ENCODE measurements around the gene PF4V1.

The PF4V1 gene, protein sequence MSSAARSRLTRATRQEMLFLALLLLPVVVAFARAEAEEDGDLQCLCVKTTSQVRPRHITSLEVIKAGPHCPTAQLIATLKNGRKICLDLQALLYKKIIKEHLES

DNA sequence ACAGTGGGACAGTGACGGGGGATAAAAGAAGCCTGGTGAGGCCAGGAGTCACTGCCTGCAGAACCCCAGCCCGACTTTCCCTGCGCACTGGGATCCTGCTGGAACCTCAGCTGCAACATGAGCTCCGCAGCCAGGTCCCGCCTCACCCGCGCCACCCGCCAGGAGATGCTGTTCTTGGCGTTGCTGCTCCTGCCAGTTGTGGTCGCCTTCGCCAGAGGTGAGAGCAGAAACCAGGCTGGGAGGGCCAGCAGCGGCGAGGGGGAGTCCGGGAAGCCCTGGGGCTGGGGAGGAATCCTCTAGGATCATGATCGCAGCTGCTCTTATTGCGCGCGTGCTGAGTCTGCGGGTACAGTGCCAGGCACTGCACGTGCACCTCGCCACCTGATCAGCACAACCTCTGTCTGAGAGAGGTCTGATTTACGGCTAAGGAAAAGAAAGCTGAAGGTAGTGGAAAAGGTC, at the start of gene PF4V1:
Gene PF4V1, plus strand, starts transcription at position 51 of the 459 bp plus-strand sequence. Its CDS starts 67 bp downstream, at position 118.
- no peak within 1 kb of the TSS for H3K4me3 ChIP-seq (ENCODE audit: low read length)
- H3K79me2 ChIP-seq (ENCODE audit: low read length) = no peaks in the 10 kb centered on the region
- H3K27me3 ChIP-seq (ENCODE audit: low read depth, low read length) = no peaks in the 10 kb centered on the region
- no peaks in the 10 kb centered on the region for H3K4me1 ChIP-seq (ENCODE audit: low read length)
- no peak within 1 kb of the TSS for H3K4me2 ChIP-seq (ENCODE audit: low read length)
- H3K27ac ChIP-seq (ENCODE audit: low read length) = no peak within 1 kb of the TSS
- no peaks in the 10 kb centered on the region for H4K20me1 ChIP-seq (ENCODE audit: insufficient read depth, low read length)
- TF ChIP-seq EZH2phosphoT487 (IDR thresholded peaks at IDR 0.05; ENCODE audit: low read depth) (no peak), CTCF (IDR thresholded peaks at IDR 0.05; ENCODE audit: low read depth, low read length) (no peak)
- H3K9me3 ChIP-seq (ENCODE audit: insufficient read depth, low read length) = no peaks in the 10 kb centered on the region
- H3K36me3 ChIP-seq (replicated peaks; ENCODE audit: low read depth, low read length) = no peaks in the 10 kb centered on the region
- H3K9ac ChIP-seq (ENCODE audit: low read length) = no peak within 1 kb of the TSS
- no peak within 1 kb of the TSS for H2AFZ ChIP-seq (ENCODE audit: low read depth, low read length)

- Histone ChIP-seq H2AFZ (ENCODE audit: low read depth, low read length) (no peak overlapping the region), H3K36me3 (replicated peaks; ENCODE audit: low read depth, low read length) (no peaks in the 10 kb centered on the region), H3K4me3 (ENCODE audit: low read length) (no peak overlapping the region), H3K9me3 (ENCODE audit: insufficient read depth, low read length) (no peaks in the 10 kb centered on the region), H4K20me1 (ENCODE audit: insufficient read depth, low read length) (no peaks in the 10 kb centered on the region), H3K79me2 (ENCODE audit: low read length) (no peaks in the 10 kb centered on the region), H3K9ac (ENCODE audit: low read length) (no peak overlapping the region), H3K4me2 (ENCODE audit: low read length) (no peak overlapping the region), H3K4me1 (ENCODE audit: low read length) (0 out of 2 replicates have a peak, but pooled peaks cover 2% of the 10 kb centered on the region), H3K27me3 (ENCODE audit: low read depth, low read length) (peaks cover 3% of the 10 kb centered on the region; the same call in 1 of the 2 replicates), H3K27ac (ENCODE audit: low read length) (no peak overlapping the region)
- TF ChIP-seq CTCF (IDR thresholded peaks at IDR 0.05; ENCODE audit: low read depth, low read length) (no peak), EZH2phosphoT487 (IDR thresholded peaks at IDR 0.05; ENCODE audit: low read depth) (no peak)
Observed at GRCh38 chr4:73810191-73810590, 42.9 kb upstream of the PF4V1 start.

DNA sequence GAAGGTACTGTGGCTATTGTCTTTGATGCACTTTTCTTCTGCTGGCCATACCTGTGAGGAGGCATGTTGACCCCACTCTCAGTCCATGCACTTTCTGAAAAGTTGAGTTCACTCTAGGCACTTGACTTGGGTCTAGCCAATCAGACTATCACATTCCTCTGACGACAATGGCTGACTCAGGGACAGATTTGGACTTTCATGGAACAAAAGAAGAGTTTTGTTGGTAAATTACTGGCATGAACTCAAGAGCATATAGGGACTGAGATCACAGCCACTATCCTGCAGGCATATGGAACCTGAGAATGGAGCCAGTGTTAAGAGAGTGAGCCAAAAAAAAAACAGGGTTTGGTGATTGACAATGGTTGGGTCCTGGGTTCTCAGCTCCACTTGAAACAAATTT, 41.3 kb upstream of the PF4V1 start:
- TF ChIP-seq CTCF (IDR thresholded peaks at IDR 0.05; ENCODE audit: low read depth, low read length) (no peak), EZH2phosphoT487 (IDR thresholded peaks at IDR 0.05; ENCODE audit: low read depth) (no peak)
- H2AFZ ChIP-seq (ENCODE audit: low read depth, low read length) = no peak overlapping the region

GRCh38 chr4:73814679-73815078, 38.4 kb upstream of the PF4V1 start:
- TF ChIP-seq CTCF (IDR thresholded peaks at IDR 0.05; ENCODE audit: low read depth, low read length) (no peak), EZH2phosphoT487 (IDR thresholded peaks at IDR 0.05; ENCODE audit: low read depth) (no peak)
- Histone ChIP-seq H3K36me3 (replicated peaks; ENCODE audit: low read depth, low read length) (no peaks in the 10 kb centered on the region), H3K9me3 (ENCODE audit: insufficient read depth, low read length) (no peaks in the 10 kb centered on the region), H3K27me3 (ENCODE audit: low read depth, low read length) (no peaks in the 10 kb centered on the region), H4K20me1 (ENCODE audit: insufficient read depth, low read length) (no peaks in the 10 kb centered on the region), H3K4me1 (ENCODE audit: low read length) (0 out of 2 replicates have a peak, but pooled peaks cover 4% of the 10 kb centered on the region), H2AFZ (ENCODE audit: low read depth, low read length) (no peak overlapping the region), H3K27ac (ENCODE audit: low read length) (no peak overlapping the region), H3K9ac (ENCODE audit: low read length) (no peak overlapping the region), H3K4me3 (ENCODE audit: low read length) (no peak overlapping the region), H3K79me2 (ENCODE audit: low read length) (no peaks in the 10 kb centered on the region), H3K4me2 (ENCODE audit: low read length) (no peak overlapping the region)

More for the DNA sequence above, 41.3 kb upstream of the PF4V1 start:
- H3K9me3 ChIP-seq (ENCODE audit: insufficient read depth, low read length) = no peaks in the 10 kb centered on the region
- no peak overlapping the region for H3K4me3 ChIP-seq (ENCODE audit: low read length)
- H3K27me3 ChIP-seq (ENCODE audit: low read depth, low read length) = no peaks in the 10 kb centered on the region
- H3K27ac ChIP-seq (ENCODE audit: low read length) = no peak overlapping the region
- H3K4me2 ChIP-seq (ENCODE audit: low read length) = no peak overlapping the region
- H3K79me2 ChIP-seq (ENCODE audit: low read length) = no peaks in the 10 kb centered on the region
- no peak overlapping the region for H3K9ac ChIP-seq (ENCODE audit: low read length)
- 0 out of 2 replicates have a peak, but pooled peaks cover 4% of the 10 kb centered on the region for H3K4me1 ChIP-seq (ENCODE audit: low read length)
- no peaks in the 10 kb centered on the region for H4K20me1 ChIP-seq (ENCODE audit: insufficient read depth, low read length)
- no peaks in the 10 kb centered on the region for H3K36me3 ChIP-seq (replicated peaks; ENCODE audit: low read depth, low read length)
